VCaP (cell line): ENCODE results near the gene PTPRCAP.

Source experiments
- H3K27ac ChIP-seq: fragments of 450-650 bp; 2 replicates; pipeline ENCODE4 v1.5.1; 2017
- TF ChIP-seq, protein P1 (sequence below): fragments of 450-650 bp; conservative IDR thresholded peaks from 2 replicates; pipeline ENCODE4 v1.5.1; 2017; ENCODE audit warnings: mild to moderate bottlenecking, moderate library complexity

Gene PTPRCAP

GRCh38 chr11:67435727-67436458 lies 1.6 kb downstream of the PTPRCAP start:
- no peak overlapping the region; the same call in 1 of the 2 replicates for H3K27ac ChIP-seq
- TF ChIP-seq, protein P1, sequence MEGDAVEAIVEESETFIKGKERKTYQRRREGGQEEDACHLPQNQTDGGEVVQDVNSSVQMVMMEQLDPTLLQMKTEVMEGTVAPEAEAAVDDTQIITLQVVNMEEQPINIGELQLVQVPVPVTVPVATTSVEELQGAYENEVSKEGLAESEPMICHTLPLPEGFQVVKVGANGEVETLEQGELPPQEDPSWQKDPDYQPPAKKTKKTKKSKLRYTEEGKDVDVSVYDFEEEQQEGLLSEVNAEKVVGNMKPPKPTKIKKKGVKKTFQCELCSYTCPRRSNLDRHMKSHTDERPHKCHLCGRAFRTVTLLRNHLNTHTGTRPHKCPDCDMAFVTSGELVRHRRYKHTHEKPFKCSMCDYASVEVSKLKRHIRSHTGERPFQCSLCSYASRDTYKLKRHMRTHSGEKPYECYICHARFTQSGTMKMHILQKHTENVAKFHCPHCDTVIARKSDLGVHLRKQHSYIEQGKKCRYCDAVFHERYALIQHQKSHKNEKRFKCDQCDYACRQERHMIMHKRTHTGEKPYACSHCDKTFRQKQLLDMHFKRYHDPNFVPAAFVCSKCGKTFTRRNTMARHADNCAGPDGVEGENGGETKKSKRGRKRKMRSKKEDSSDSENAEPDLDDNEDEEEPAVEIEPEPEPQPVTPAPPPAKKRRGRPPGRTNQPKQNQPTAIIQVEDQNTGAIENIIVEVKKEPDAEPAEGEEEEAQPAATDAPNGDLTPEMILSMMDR = no peak

- H3K27ac ChIP-seq = no peak overlapping the region
Measured at GRCh38 chr11:67435031-67435726, 2.3 kb downstream of the PTPRCAP start.

DNA sequence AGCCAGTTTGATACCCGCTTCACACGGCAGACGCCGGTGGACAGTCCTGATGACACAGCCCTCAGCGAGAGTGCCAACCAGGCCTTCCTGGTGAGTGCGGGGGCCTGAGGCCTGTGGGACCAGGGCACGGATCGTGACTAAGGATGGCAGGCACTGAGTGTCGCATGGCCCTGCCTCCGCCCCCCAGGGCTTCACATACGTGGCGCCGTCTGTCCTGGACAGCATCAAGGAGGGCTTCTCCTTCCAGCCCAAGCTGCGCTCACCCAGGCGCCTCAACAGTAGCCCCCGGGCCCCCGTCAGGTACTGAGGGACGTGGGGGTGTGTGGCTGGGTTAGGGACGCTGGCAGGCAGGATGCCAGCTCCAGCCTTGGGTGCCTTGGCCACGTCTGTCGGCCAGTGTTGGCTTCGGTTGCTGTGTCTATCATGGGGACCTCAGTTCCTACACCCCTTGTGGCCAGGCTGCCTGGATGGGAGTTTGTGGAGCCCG lies 3.0 kb downstream of the PTPRCAP start:
- TF ChIP-seq, protein P1 = no peak
- no peak overlapping the region for H3K27ac ChIP-seq

More at GRCh38 chr11:67435031-67435726, 2.3 kb downstream of the PTPRCAP start:
- TF ChIP-seq, protein P1 = no peak

DNA sequence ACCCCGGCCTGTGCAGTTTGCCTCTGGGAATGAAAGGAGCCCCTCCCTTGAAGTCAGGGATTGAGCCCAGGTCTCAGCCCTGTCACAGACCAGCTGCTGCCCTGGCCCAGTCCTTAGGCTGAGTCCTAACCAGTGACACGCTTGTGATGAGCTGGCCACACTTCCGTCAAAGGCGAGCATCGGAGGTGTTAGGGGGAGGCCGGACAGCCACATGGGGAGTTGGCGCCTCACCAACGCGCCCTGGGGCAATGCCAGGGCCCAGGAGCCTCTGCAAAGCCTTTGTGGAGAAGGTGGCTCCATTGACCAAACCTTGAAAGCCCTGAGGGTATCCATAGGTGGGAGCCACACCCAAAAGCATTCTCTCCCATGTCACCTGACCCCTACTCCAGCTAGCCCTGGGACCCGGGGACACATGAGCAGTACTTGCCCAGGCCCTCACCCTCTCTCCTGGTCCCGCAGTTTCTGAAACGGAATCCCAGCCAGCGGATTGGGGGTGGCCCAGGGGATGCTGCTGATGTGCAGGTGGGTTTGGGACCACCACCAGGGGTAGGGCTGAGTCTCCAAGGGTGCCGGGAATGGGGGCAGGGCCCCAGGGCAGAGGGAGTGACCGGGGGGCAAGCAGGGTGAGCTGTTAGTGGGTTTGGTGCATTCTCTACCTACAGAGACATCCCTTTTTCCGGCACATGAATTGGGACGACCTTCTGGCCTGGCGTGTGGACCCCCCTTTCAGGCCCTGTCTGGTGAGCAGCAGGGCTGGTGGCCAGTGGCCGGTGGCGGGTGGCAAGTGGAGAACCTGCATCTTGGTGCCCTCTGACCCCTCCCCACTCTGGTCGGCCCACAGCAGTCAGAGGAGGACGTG lies 3.7 kb downstream of the PTPRCAP start:
- TF ChIP-seq, protein P1 = no peak
- H3K27ac ChIP-seq = no peak overlapping the region

GRCh38 chr11:67432655-67433349 lies 4.7 kb downstream of the PTPRCAP start:
- TF ChIP-seq, protein P1 = no peak
- no peak overlapping the region for H3K27ac ChIP-seq

DNA sequence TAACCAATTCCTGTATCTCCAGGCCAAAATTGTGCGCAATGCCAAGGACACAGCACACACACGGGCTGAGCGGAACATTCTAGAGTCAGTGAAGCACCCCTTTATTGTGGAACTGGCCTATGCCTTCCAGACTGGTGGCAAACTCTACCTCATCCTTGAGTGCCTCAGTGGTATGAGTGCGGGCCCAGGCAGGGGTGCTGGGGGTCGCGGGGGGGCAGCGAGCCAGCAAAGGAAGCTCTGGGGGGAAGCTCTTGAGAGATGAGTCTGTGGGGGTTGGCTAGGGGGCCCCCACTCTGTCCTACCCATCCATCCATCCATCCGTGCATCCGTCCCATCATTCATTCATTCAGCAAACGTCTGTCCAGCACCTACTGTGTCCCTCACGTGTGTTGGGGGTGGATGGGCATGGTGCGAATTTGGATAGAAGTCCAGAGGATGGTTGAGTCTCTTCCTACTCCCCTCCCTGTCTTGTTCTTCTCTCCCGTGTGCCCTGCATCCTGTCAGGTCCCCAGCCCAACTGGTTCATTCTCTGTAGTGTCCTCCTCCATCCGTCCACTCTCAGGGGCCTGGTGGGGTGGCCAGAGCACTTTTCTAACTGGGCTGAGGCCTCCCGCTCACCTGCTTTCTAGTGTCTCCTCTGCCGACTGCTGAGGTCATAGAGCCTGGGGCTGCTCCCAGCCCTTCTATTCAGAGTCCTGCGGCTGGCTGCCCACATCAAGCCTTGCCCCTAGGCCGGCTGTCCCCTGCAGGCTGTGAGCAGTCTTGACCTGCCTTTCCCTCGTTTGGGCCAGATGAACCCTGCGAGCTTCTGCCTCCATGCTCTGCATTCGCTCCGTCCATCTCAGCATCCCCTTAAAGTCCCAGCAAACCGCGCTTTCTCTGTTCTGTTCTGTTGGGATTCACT lies 5.9 kb downstream of the PTPRCAP start:
- no peak overlapping the region for H3K27ac ChIP-seq
- TF ChIP-seq, protein P1 = no peak
